Nephron (organoid): ENCODE measurements around the gene PNPLA6.

Experiments
- H3K27ac Mint-ChIP-seq, 3 experiments: 2 replicates each; pipeline ENCODE4 v1.8.0; 2020; ENCODE audit warnings: mixed read lengths in 3 of 3, mild to moderate bottlenecking in 2 of 3, moderate library complexity in 1 of 3
- H3K27me3 Mint-ChIP-seq: 2 replicates; pipeline ENCODE4 v1.8.0; 2021; ENCODE audit warnings: low read depth, mild to moderate bottlenecking, moderate library complexity, mixed read lengths
- H3K36me3 Mint-ChIP-seq: 2 replicates; pipeline ENCODE4 v1.8.0; 2020; ENCODE audit warnings: low read depth, mixed read lengths
- H3K4me1 Mint-ChIP-seq: 2 replicates; pipeline ENCODE4 v1.8.0; 2020; ENCODE audit warnings: mixed read lengths
- H3K4me3 Mint-ChIP-seq, 3 experiments: 2 replicates each; pipeline ENCODE4 v1.8.0; 2020; ENCODE audit warnings: mild to moderate bottlenecking in 3 of 3, mixed read lengths in 3 of 3, moderate library complexity in 2 of 3
- H3K9me3 Mint-ChIP-seq: 2 replicates; pipeline ENCODE4 v1.8.0; 2020; ENCODE audit warnings: mixed read lengths
- CTCF ChIP-seq, 3 experiments: fragments of 200-600 bp; sonication (generic); IDR thresholded peaks; one replicate each; pipeline ENCODE4 v1.5.0; 2021; ENCODE audit warnings: antibody characterized with exemption in 3 of 3; ENCODE audit not compliant: unreplicated experiment in 3 of 3

Gene PNPLA6

GRCh38 chr19:7558667-7559066 is 23.1 kb downstream of the PNPLA6 start:
- Mint-ChIP-seq H3K4me1 (no peaks in the 10 kb centered on the region), H3K27me3 (no peaks in the 10 kb centered on the region), H3K9me3 (no peaks in the 10 kb centered on the region), H3K27ac (no peak overlapping the region), H3K4me3 (no peak overlapping the region), H3K36me3 (peaks cover 40% of the 10 kb centered on the region)
- no peak for TF ChIP-seq CTCF (IDR thresholded peaks at IDR 0.05; ENCODE audit: unreplicated experiment in 3 of 3)

GRCh38 chr19:7559102-7559501 is 23.6 kb downstream of the PNPLA6 start:
- H3K4me1 Mint-ChIP-seq: no peaks in the 10 kb centered on the region
- TF ChIP-seq CTCF (IDR thresholded peaks at IDR 0.05; ENCODE audit: unreplicated experiment in 3 of 3): no peak
- H3K27ac Mint-ChIP-seq: no peak overlapping the region
- H3K36me3 Mint-ChIP-seq: peaks cover 39% of the 10 kb centered on the region
- H3K27me3 Mint-ChIP-seq: no peaks in the 10 kb centered on the region
- no peaks in the 10 kb centered on the region for H3K9me3 Mint-ChIP-seq
- H3K4me3 Mint-ChIP-seq: no peak overlapping the region

GRCh38 chr19:7560255-7560654 is 24.7 kb downstream of the PNPLA6 start:
- peaks cover 39% of the 10 kb centered on the region for H3K36me3 Mint-ChIP-seq
- no peak for TF ChIP-seq CTCF (IDR thresholded peaks at IDR 0.05; ENCODE audit: unreplicated experiment in 3 of 3)
- no peak overlapping the region for H3K27ac Mint-ChIP-seq
- no peaks in the 10 kb centered on the region for H3K4me1 Mint-ChIP-seq
- H3K9me3 Mint-ChIP-seq: no peaks in the 10 kb centered on the region
- H3K27me3 Mint-ChIP-seq: no peaks in the 10 kb centered on the region
- no peak overlapping the region for H3K4me3 Mint-ChIP-seq

- no peak overlapping the region for H3K4me3 Mint-ChIP-seq
- TF ChIP-seq CTCF (IDR thresholded peaks at IDR 0.05; ENCODE audit: unreplicated experiment in 3 of 3): no peak
- H3K36me3 Mint-ChIP-seq: peaks cover 37% of the 10 kb centered on the region
Observed at GRCh38 chr19:7561325-7561724, 25.8 kb downstream of the PNPLA6 start.

GRCh38 chr19:7562646-7563393 is 27.3 kb downstream of the PNPLA6 start:
- no peaks in the 10 kb centered on the region for H3K27me3 Mint-ChIP-seq
- no peak overlapping the region for H3K27ac Mint-ChIP-seq
- no peak overlapping the region for H3K4me3 Mint-ChIP-seq
- peaks cover 27% of the 10 kb centered on the region for H3K36me3 Mint-ChIP-seq
- H3K4me1 Mint-ChIP-seq: no peaks in the 10 kb centered on the region
- TF ChIP-seq CTCF (IDR thresholded peaks at IDR 0.05; ENCODE audit: unreplicated experiment in 3 of 3): no peak
- no peaks in the 10 kb centered on the region for H3K9me3 Mint-ChIP-seq

More at GRCh38 chr19:7561325-7561724, 25.8 kb downstream of the PNPLA6 start:
- H3K27me3 Mint-ChIP-seq: no peaks in the 10 kb centered on the region
- H3K27ac Mint-ChIP-seq: no peak overlapping the region
- no peaks in the 10 kb centered on the region for H3K9me3 Mint-ChIP-seq
- H3K4me1 Mint-ChIP-seq: no peaks in the 10 kb centered on the region

- Mint-ChIP-seq H3K27me3 (no peaks in the 10 kb centered on the region), H3K4me3 (no peak overlapping the region), H3K27ac (no peak overlapping the region), H3K9me3 (no peaks in the 10 kb centered on the region), H3K36me3 (peaks cover 13% of the 10 kb centered on the region), H3K4me1 (no peaks in the 10 kb centered on the region)
- TF ChIP-seq CTCF (IDR thresholded peaks at IDR 0.05; ENCODE audit: unreplicated experiment in 3 of 3): no peak
Observed at GRCh38 chr19:7564866-7565265, 29.3 kb downstream of the PNPLA6 start.
